SK-N-SH (cell line): ENCODE measurements around the gene SPO11. TPM values are rescaled to one million over a fixed set of nuclear protein-coding genes. Genes with fewer than 3 reads are reported as not detected.

Source experiments
- CTCF ChIA-PET: fragments of 300-600, 350-600 bp; formaldehyde crosslinking; extraction: SDS; loops from one replicate; lab custom pipeline; 2021; lab: Yijun Ruan, JAX
- POLR2A ChIA-PET: fragments of 350-600 bp; sonication (Branson Sonifier 250); formaldehyde crosslinking; extraction: SDS; loops from one replicate; lab custom pipeline; 2020; ENCODE audit warnings: antibody characterized with exemption, inconsistent platforms; lab: Yijun Ruan, JAX
- DNase-seq: peaks from one replicate; pipeline ENCODE4 v3.0.0; 2012
- H2AFZ ChIP-seq: fragments of 200-600 bp; sonication (generic); 2 replicates; pipeline ENCODE4 v1.8.1; 2016; ENCODE audit warnings: antibody characterized with exemption, mild to moderate bottlenecking, low read depth
- H3F3A ChIP-seq: fragments of 200-600 bp; sonication (generic); replicated peaks from 2 replicates; pipeline ENCODE3; 2016; ENCODE audit warnings: antibody characterized with exemption, mild to moderate bottlenecking; ENCODE audit not compliant: insufficient read depth
- H3K27ac ChIP-seq, 2 experiments: fragments of 200-500 bp in 1 of 2; fragments of 200-600 bp in 1 of 2; sonication (Bioruptor generic) in 1 of 2; sonication (generic), shearing (Covaris generic) in 1 of 2; 2 replicates each; pipeline versions ENCODE4 v1.5.1 to v1.6.1; 2014 to 2016; ENCODE audit warnings: low read depth in 2 of 2, inconsistent platforms in 1 of 2, low read length in 1 of 2, mild to moderate bottlenecking in 1 of 2, mixed read lengths in 1 of 2
- H3K27me3 ChIP-seq: fragments of 200-600 bp; sonication (generic), shearing (Covaris generic); 2 replicates; pipeline ENCODE4 v1.6.1; 2016; ENCODE audit warnings: mixed run types; ENCODE audit not compliant: insufficient read depth
- H3K36me3 ChIP-seq, 2 experiments: fragments of 200-500 bp in 1 of 2; fragments of 200-600 bp in 1 of 2; sonication (Bioruptor generic) in 1 of 2; sonication (generic) in 1 of 2; replicated peaks in 1 of 2; 2 replicates each; pipeline versions ENCODE3 to v1.5.1; 2014 to 2016; ENCODE audit warnings: low read length in 1 of 2, mild to moderate bottlenecking in 1 of 2; ENCODE audit not compliant: insufficient read depth in 2 of 2, control insufficient read depth in 1 of 2
- H3K4me1 ChIP-seq, 2 experiments: fragments of 200-500 bp in 1 of 2; fragments of 200-600 bp in 1 of 2; sonication (Bioruptor generic) in 1 of 2; sonication (generic), shearing (Covaris generic) in 1 of 2; 2 replicates each; pipeline versions ENCODE4 v1.5.1 to v1.6.1; 2014 to 2016; ENCODE audit warnings: low read depth in 1 of 2, low read length in 1 of 2, mixed run types in 1 of 2; ENCODE audit not compliant: insufficient read depth in 2 of 2, control insufficient read depth in 1 of 2
- H3K4me2 ChIP-seq: fragments of 200-600 bp; sonication (generic), shearing (Covaris generic); 2 replicates; pipeline ENCODE4 v1.6.1; 2017; ENCODE audit warnings: mixed run types
- H3K4me3 ChIP-seq, 2 experiments: fragments of 200-500 bp in 1 of 2; fragments of 200-600 bp in 1 of 2; sonication (Bioruptor generic) in 1 of 2; sonication (generic), shearing (Covaris generic) in 1 of 2; 2 replicates each; pipeline versions ENCODE4 v1.5.1 to v1.8.1; 2014 to 2016; ENCODE audit warnings: low read depth in 2 of 2, inconsistent platforms in 1 of 2, low read length in 1 of 2, mild to moderate bottlenecking in 1 of 2, mixed read lengths in 1 of 2, moderate library complexity in 1 of 2
- H3K79me2 ChIP-seq: fragments of 200-600 bp; sonication (generic); 2 replicates; pipeline ENCODE4 v1.8.1; 2017; ENCODE audit warnings: mild to moderate bottlenecking; ENCODE audit not compliant: insufficient read depth
- H3K9ac ChIP-seq: fragments of 200-600 bp; sonication (generic); 2 replicates; pipeline ENCODE4 v1.6.1; 2017; ENCODE audit warnings: mixed run types
- H3K9me2 ChIP-seq: fragments of 200-600 bp; sonication (generic); 2 replicates; pipeline ENCODE4 v1.6.1; 2017; ENCODE audit warnings: mixed run types
- H3K9me3 ChIP-seq: fragments of 200-600 bp; sonication (generic); 2 replicates; pipeline ENCODE4 v1.6.1; 2017; ENCODE audit warnings: mixed run types, mild to moderate bottlenecking, moderate library complexity
- H4K20me1 ChIP-seq: fragments of 200-600 bp; sonication (generic); 2 replicates; pipeline ENCODE4 v1.6.1; 2017; ENCODE audit warnings: mild to moderate bottlenecking, mixed run types; ENCODE audit not compliant: insufficient read depth
- EP300 ChIP-seq, 2 experiments: IDR thresholded peaks; 2 replicates each; pipeline versions ENCODE4 v1.4.0 to v1.6.1; 2012; ENCODE audit warnings: borderline replicate concordance in 1 of 2, low read depth in 1 of 2, low read length in 1 of 2
- FOSL2 ChIP-seq: IDR thresholded peaks from 2 replicates; pipeline ENCODE4 v1.4.0; 2012; ENCODE audit warnings: low read depth, mild to moderate bottlenecking, moderate library complexity, borderline replicate concordance
- GABPA ChIP-seq: IDR thresholded peaks from 2 replicates; pipeline ENCODE4 v1.4.0; 2012; ENCODE audit warnings: low read depth, mild to moderate bottlenecking
- GATA2 ChIP-seq: sonication (generic); formaldehyde crosslinking; IDR thresholded peaks from 2 replicates; pipeline ENCODE4 v1.5.0; 2020; ENCODE audit warnings: mild to moderate bottlenecking, missing genetic modification reagents
- JUND ChIP-seq: IDR thresholded peaks from 2 replicates; pipeline ENCODE4 v1.4.0; 2012
- MXI1 ChIP-seq: IDR thresholded peaks from 2 replicates; pipeline ENCODE4 v1.6.1; 2012; ENCODE audit warnings: mild to moderate bottlenecking, low read depth, low read length, improper control_type of control experiment
- NFIC ChIP-seq: IDR thresholded peaks from 2 replicates; pipeline ENCODE4 v1.4.0; 2012; ENCODE audit warnings: borderline replicate concordance
- RAD21 ChIP-seq: IDR thresholded peaks from 2 replicates; pipeline ENCODE4 v1.6.1; 2012; ENCODE audit warnings: mild to moderate bottlenecking, low read length
- RCOR1 ChIP-seq: fragments of 150-350 bp; IDR thresholded peaks from 2 replicates; pipeline ENCODE4 v1.6.1; 2017; ENCODE audit warnings: antibody characterized with exemption, low read length
- RFX5 ChIP-seq: IDR thresholded peaks from 2 replicates; pipeline ENCODE4 v1.6.1; 2012; ENCODE audit warnings: mild to moderate bottlenecking, improper control_type of control experiment, low read length
- RXRA ChIP-seq: IDR thresholded peaks from 2 replicates; pipeline ENCODE4 v1.4.0; 2012; ENCODE audit warnings: low read depth, mild to moderate bottlenecking, borderline replicate concordance
- SMC3 ChIP-seq: IDR thresholded peaks from 2 replicates; pipeline ENCODE4 v1.6.1; 2012; ENCODE audit warnings: low read depth, low read length, improper control_type of control experiment
- TAF1 ChIP-seq: IDR thresholded peaks from 2 replicates; pipeline ENCODE4 v1.6.1; 2012; ENCODE audit warnings: low read depth, mild to moderate bottlenecking, low read length, moderate library complexity, borderline replicate concordance
- TCF12 ChIP-seq: IDR thresholded peaks from 2 replicates; pipeline ENCODE4 v1.4.0; 2012
- WGBS: methylation state at CpG from one replicate; pipeline ENCODE4 v1.1.6; 2017; ENCODE audit warnings: low lambda C conversion rate; 5-methylcytosine and 5-hydroxymethylcytosine counted together
- polyA plus RNA-seq, 3 experiments: library from polyadenylated mRNA; depleted of rRNA; stranded (reverse); fragments of >200 nt; gene quantifications; 2 replicates each; pipeline ENCODE4 v1.2.3, GENCODE V29; 2012
- TF ChIP-seq, protein P1 (sequence below): IDR thresholded peaks from 2 replicates; pipeline ENCODE4 v1.6.1; 2012; ENCODE audit warnings: mild to moderate bottlenecking, low read depth, low read length, moderate library complexity
- TF ChIP-seq, protein P2 (sequence below): IDR thresholded peaks from 2 replicates; pipeline ENCODE4; 2012
- TF ChIP-seq, protein P3 (sequence below): IDR thresholded peaks from 2 replicates; pipeline ENCODE4 v1.4.0; 2012; ENCODE audit warnings: low read depth, borderline replicate concordance

The SPO11 gene
- polyA plus RNA-seq, 1 of the 3 experiments (the other 2 are of a cell fraction) = not detected

DNA sequence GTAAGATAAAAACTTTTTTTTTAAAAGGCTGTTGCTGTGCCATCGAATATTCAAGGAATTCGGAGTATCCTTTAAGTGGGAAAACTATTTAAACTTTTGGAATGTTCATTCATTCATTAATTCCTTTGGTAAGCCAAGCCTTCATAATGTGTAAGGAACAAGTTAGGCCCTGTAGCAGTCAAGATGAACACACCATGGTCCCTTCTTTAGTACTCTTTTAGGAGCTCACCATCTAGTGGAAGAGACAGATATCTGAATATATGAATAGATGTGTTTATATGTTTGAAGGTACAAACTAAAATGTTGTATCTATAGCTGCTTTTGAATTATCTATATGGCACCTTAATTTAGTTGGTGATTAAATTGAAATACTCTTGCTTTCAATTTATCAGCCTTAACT lies 5.8 kb downstream of the SPO11 start (continued):
- TF ChIP-seq, protein P1, sequence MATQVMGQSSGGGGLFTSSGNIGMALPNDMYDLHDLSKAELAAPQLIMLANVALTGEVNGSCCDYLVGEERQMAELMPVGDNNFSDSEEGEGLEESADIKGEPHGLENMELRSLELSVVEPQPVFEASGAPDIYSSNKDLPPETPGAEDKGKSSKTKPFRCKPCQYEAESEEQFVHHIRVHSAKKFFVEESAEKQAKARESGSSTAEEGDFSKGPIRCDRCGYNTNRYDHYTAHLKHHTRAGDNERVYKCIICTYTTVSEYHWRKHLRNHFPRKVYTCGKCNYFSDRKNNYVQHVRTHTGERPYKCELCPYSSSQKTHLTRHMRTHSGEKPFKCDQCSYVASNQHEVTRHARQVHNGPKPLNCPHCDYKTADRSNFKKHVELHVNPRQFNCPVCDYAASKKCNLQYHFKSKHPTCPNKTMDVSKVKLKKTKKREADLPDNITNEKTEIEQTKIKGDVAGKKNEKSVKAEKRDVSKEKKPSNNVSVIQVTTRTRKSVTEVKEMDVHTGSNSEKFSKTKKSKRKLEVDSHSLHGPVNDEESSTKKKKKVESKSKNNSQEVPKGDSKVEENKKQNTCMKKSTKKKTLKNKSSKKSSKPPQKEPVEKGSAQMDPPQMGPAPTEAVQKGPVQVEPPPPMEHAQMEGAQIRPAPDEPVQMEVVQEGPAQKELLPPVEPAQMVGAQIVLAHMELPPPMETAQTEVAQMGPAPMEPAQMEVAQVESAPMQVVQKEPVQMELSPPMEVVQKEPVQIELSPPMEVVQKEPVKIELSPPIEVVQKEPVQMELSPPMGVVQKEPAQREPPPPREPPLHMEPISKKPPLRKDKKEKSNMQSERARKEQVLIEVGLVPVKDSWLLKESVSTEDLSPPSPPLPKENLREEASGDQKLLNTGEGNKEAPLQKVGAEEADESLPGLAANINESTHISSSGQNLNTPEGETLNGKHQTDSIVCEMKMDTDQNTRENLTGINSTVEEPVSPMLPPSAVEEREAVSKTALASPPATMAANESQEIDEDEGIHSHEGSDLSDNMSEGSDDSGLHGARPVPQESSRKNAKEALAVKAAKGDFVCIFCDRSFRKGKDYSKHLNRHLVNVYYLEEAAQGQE = no peak
- TF ChIP-seq MXI1 = no peak
- no peak for TF ChIP-seq RXRA
- TF ChIP-seq GATA2 (CRISPR knock-in tag) = no peak
- TF ChIP-seq RAD21 = peak; percentile 67

DNA sequence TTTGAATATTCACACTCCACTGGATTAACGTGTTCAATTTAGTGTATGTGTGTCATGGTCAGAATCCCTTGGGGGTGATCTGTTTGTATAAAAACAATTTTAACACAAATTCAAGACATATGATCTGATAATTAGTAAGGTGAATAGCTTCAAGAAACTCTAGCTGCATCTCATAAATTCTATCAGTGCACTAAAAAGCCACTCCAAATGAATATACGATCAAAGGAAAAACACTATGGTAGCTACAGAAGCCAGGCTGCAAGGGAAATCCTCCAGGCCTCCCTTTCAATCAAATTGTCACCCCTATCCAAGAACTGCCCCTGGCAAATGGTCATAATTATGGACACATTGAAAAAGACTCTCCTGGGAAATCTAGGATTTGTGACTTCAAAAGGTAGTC lies 12.1 kb downstream of the SPO11 start:
- Histone ChIP-seq H3K4me1 (no peaks in the 10 kb centered on the region), H3K4me2 (no peak overlapping the region), H3K9me2 (no peaks in the 10 kb centered on the region), H3K27ac (no peak overlapping the region), H3K4me3 (no peak overlapping the region), H3K36me3 (no peaks in the 10 kb centered on the region), H3K27me3 (peaks cover 10% of the 10 kb centered on the region; the same call in 1 of the 2 replicates), H4K20me1 (no peaks in the 10 kb centered on the region), H2AFZ (no peak overlapping the region), H3F3A (peaks cover under 1% of the 10 kb centered on the region), H3K9me3 (no peaks in the 10 kb centered on the region), H3K79me2 (no peaks in the 10 kb centered on the region), H3K9ac (no peak overlapping the region)
- 40% methylated on average over 2 of the region's 2 CpGs for WGBS
- ChIA-PET POLR2A (no interaction called here), CTCF (interaction anchor here (0.6 to 11.2 kb wide), 5 partner anchors 9 to 250 kb away, joined by 3 to 187 read pairs (median 3); no protein-coding TSS in a partner anchor)
- no peak for DNase-seq
- TF ChIP-seq TAF1 = no peak
- TF ChIP-seq RCOR1 = no peak
- TF ChIP-seq GABPA = no peak

DNA sequence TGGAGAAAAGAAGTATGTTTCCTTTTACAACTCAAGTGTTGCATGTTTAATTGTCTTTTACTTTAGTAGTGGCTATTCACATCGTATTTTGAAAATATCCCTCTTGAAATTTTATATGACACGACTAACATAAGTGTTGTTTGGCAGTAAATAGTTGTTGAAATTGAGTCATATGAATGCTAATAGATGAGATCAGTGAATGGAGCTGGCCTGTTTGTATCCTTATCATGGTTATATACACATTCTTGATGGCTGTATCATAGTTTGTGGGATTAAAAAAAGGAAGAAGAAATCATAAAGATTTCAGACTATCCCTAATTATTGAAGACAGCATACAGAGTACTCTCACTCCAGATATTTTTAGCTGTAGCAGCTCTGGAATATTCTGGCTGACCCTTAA lies 13.2 kb downstream of the SPO11 start:
- no peak for DNase-seq

More for the DNA sequence above, 13.2 kb downstream of the SPO11 start:
- no peak overlapping the region for H3K4me2 ChIP-seq
- H4K20me1 ChIP-seq = no peaks in the 10 kb centered on the region
- H3K9ac ChIP-seq = no peak overlapping the region
- no peaks in the 10 kb centered on the region for H3K4me1 ChIP-seq
- peaks cover 10% of the 10 kb centered on the region; the same call in 1 of the 2 replicates for H3K27me3 ChIP-seq
- 12% methylated on average over 2 of the region's 2 CpGs for WGBS
- no peak overlapping the region for H3K27ac ChIP-seq
- H3K4me3 ChIP-seq = no peak overlapping the region
- ChIA-PET CTCF (interaction anchor here (0.8 to 11.2 kb wide), 6 partner anchors 10 to 792 kb away, joined by 3 to 187 read pairs (median 6); partner anchors contain the start of gene SPO11), POLR2A (no interaction called here)
- H3K9me2 ChIP-seq = no peaks in the 10 kb centered on the region
- H3K9me3 ChIP-seq = no peaks in the 10 kb centered on the region
- H3F3A ChIP-seq = peaks cover 3% of the 10 kb centered on the region
- TF ChIP-seq, protein P2, sequence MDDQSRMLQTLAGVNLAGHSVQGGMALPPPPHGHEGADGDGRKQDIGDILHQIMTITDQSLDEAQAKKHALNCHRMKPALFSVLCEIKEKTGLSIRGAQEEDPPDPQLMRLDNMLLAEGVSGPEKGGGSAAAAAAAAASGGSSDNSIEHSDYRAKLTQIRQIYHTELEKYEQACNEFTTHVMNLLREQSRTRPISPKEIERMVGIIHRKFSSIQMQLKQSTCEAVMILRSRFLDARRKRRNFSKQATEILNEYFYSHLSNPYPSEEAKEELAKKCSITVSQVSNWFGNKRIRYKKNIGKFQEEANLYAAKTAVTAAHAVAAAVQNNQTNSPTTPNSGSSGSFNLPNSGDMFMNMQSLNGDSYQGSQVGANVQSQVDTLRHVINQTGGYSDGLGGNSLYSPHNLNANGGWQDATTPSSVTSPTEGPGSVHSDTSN = peak; percentile 46; the same call in 1 of the 2 replicates
- no peak; the same call in 1 of the 2 replicates for TF ChIP-seq JUND
- no peak for TF ChIP-seq GABPA
- peak; percentile 12; the same call in 1 of the 2 replicates for TF ChIP-seq TCF12
- no peak for TF ChIP-seq MXI1
- TF ChIP-seq EP300 (IDR thresholded peaks at IDR 0.05; ENCODE audit: borderline replicate concordance in 1 of 2, low read depth in 1 of 2, low read length in 1 of 2) = no peak
- TF ChIP-seq RAD21 = no peak
- TF ChIP-seq SMC3 = no peak
- TF ChIP-seq, protein P3, sequence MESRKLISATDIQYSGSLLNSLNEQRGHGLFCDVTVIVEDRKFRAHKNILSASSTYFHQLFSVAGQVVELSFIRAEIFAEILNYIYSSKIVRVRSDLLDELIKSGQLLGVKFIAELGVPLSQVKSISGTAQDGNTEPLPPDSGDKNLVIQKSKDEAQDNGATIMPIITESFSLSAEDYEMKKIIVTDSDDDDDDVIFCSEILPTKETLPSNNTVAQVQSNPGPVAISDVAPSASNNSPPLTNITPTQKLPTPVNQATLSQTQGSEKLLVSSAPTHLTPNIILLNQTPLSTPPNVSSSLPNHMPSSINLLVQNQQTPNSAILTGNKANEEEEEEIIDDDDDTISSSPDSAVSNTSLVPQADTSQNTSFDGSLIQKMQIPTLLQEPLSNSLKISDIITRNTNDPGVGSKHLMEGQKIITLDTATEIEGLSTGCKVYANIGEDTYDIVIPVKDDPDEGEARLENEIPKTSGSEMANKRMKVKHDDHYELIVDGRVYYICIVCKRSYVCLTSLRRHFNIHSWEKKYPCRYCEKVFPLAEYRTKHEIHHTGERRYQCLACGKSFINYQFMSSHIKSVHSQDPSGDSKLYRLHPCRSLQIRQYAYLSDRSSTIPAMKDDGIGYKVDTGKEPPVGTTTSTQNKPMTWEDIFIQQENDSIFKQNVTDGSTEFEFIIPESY = no peak
- TF ChIP-seq NFIC = no peak
- no peak for TF ChIP-seq FOSL2
- TF ChIP-seq GATA2 (CRISPR knock-in tag) = no peak
- TF ChIP-seq RFX5 = no peak
- no peak overlapping the region for H2AFZ ChIP-seq
- H3K36me3 ChIP-seq = no peaks in the 10 kb centered on the region
- no peaks in the 10 kb centered on the region for H3K79me2 ChIP-seq
